Measurements from ENCODE around the gene CALCOCO1.
"Not testable (repeated sequence)": the region's sequence is repeated elsewhere in the genome, so short reads cannot be mapped to it uniquely, and the experiment has no call there.

The CALCOCO1 gene

DNA sequence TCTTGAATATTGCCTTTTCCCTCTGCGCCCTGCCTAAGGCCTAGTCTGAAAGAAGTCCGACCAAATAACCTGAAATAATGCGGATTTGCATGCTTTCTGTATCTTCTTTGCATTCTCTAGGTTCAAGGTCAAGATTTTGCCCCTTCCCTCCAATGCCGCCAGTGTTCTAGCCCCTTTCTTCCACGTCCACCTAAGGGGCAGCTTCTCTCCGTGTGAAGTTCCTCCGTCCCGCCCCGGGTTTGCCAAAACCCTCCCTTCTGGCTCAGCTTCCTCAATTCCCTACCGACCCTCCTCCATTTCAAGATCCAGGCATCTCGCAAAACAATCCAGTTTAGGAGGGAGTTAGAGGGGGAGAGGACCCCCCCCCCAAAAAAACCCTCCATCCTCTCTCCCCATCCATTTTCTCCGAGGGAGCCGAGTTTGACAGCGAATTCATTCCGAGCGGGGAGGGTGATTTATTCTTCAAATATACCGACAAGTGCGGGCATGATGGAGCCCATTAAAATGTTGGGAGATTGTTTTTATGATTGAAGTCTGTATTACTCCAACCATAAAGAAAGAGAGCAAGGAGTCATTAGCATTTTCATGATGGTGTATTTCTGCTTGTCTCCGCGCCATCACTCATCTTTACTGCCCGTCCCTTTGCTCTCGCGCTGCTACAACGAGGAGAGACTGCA is 30.5 kb downstream of the CALCOCO1 start:
- DNase-seq (ENCODE audit: low spot score), result no peak

DNA sequence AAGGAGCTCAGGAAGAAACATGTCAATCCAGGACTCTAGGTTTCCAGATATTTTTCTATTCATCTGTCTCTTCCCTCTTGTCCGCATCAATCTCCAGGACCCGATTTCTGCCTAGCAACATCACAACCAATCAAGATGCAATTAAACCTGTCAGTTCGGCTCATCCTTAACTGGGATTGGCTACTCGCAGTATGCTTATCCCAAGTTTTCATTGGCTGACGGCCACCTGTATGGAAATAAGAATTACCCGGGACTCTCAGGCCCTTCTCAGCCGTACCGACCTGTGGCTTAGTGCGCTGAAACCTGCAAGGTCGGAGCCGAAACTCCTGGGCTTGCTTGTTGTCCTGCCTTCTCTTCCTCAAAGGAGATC is 31.0 kb downstream of the CALCOCO1 start:
- peak; percentile 91 for DNase-seq (ENCODE audit: low spot score)

DNA sequence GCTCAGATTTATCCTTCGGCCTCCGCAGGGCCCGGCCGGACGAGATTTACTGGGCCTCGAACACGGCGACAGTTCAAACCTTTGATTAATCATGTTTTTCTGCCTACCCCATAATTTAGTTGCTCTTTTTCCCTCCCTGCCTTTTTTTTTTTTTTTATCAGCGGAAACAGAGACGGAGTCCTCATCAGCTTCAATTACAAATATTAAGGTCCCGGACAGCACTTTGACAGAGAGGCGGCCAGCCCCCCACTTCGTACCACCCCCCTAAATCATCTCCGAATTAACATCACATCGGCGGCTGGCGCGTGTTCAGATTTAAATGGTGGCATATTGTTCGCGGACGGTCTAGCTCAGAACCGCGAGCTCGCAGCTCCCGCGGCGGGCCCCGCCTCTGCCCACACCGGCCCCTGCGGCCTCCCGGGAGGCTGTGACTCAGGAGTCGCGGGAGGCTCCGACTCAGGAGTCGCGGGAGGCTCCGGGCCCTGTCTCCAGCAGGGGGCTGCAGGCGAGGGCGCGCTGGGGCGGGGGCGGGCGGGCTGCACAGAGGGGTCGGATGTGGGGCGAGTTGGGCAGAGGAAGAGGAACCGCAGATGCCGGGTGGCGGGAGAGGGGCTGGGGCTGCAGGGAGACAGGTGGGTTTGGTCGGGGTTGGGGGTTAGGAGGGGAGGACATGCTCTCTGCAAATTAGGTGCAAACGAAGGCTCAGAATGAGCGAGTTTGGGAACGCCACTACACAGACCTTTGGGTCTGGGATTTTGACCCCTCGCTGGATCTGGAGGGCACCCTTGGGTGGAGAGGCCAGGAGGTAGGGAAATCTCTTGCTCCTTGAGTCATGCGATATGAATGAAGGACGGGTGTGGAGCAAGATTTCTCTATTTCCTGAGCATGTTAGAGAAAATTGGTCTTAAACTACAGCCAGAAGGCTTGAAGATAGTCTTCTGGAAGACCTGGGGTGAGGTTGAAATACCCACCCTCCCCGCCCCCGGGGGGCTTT is 31.8 kb downstream of the CALCOCO1 start:
- DNase-seq (ENCODE audit: low spot score), result peak; percentile 35

DNA sequence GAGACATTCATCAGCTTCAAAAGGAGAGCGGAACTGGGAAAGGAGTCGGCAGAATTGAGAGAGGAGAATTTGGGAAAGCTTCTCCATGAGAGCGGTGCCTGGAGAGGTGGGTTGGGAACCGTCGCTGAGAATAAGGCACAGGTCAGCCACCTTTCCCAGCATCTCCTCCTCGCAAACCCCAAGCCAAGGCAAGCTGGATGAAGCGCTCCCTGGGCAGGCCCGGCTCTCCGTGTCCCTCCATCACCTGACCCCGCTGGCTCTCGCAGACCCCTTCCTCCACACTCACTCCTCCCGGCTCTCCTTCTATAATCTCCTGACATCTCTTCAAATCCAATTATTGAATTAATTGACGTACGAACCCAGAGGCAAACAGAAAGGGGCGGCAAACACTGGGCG is 32.5 kb downstream of the CALCOCO1 start:
- no peak for DNase-seq (ENCODE audit: low spot score)

DNA sequence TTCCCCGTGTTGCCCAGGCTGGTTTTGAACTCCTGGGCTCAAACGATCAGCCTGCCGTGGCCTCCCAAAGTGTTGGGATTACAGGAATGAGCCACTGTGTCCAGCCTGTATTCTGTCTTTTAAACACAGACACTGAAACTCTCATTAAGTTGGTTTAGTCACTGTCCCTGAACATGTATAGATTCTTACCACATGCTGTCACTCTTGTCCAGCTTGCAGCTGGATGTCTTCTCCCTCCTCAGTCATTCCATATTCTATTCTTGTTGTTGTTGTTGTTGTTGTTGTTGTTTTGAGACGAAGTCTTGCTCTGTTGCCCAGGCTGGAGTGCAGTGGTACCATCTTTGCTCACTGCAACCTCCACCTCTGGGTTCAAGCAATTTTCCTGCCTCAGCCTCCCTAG is 39.1 kb downstream of the CALCOCO1 start:
- DNase-seq (ENCODE audit: low spot score), result no peak

DNA sequence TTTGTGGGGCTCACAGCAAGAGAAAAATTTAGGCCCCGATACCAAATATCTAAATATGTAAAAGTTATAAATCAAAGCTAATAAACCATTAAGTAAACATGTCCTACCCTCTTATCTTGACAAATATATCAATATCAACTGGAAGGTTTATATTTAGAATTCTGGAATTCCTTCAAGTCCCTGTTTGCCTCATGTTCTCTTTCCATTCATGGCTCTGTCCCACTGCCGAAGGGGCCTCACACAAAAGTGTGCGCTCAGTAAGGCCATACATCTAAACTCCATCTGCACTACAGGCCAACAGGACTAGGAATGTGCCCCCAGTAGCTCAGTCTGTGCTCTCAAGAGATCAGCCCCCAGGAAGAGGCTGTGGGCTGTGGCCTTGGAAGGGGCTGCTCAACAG is 40.8 kb downstream of the CALCOCO1 start:
- no peak for DNase-seq (ENCODE audit: low spot score)

DNA sequence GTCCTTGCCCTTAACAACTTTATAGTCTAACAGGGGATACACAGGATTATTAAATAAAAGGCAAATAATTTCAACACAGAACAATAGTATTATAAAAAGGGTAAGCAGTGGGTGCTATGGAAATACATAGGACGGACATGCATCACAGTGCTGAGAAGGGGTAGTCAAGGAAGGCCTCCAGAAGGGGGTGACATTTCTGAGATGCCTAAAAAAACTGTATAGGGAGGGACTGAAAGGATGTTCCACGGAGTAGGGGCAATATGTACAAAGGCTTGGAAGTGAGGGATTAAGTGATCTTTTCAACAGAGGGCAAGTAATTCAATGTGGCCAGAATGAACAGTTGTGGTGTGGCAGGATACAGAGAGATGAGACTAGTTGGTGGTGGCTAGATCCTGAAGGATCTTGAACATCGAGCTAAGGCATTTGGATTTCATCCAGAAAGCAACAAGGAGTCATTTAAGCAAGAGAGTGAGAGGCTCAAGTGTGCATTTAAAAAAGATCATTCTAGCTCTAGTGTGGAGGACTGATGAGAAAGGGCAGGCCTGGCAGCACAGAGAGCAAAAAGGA is 42.5 kb downstream of the CALCOCO1 start:
- DNase-seq (ENCODE audit: low spot score), result no peak

DNA sequence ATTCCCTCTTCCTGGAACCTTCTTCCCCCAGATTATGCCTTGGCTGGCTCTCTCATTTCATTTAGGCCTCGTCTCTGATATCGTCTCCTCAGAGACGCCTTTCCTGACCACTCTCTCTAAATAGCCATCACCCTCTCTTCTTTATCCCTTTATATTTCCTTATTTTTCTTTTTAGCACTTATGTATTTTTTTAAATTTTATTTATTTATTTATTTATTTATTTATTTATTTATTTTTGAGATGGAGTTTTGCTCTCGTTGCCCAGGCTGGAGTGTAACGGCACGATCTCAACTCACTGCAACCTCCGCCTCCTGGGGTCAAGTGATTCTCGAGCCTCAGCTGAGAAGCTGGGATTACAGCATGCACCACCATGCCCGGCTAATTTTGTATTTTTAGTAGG is 43.3 kb downstream of the CALCOCO1 start:
- DNase-seq (ENCODE audit: low spot score), result no peak

DNA sequence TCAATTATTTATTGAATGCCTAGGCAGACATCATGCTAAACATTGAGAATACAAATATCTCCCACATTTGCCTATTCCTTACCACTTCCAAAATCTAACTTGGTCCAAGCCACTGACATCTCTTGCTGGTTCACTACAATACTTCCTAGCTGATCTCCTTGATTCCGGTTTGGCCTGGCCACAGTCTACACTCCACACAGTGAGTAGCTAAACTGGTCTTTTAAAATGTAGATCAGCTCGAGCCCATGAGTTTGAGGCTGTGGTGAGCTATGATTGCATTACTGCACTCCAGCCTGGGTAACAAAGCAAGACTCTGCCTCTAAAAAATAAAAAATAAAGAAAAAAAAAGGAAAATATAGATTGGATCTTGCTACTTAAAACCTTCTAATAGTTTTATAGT is 43.8 kb downstream of the CALCOCO1 start:
- no peak for DNase-seq (ENCODE audit: low spot score)

DNA sequence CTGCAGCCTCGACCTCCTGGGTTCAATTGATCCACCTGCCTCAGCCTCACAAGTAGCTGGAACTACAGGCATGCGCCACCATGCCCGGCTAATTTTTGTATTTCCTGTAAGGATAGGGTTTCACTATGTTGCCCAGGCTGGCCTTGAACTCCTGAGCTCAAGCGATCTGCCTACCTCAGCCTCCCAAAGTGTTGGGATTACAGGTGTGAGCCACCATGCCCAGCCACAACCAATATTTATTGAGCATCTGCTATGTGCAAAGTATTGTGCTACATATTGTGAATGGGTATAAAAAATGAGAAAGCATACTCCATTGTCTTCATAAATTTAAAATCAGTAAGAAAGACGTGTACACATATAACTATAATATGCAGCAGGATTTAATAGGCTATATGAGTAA is 47.2 kb downstream of the CALCOCO1 start:
- not testable (repeated sequence) for DNase-seq (ENCODE audit: low spot score)

DNA sequence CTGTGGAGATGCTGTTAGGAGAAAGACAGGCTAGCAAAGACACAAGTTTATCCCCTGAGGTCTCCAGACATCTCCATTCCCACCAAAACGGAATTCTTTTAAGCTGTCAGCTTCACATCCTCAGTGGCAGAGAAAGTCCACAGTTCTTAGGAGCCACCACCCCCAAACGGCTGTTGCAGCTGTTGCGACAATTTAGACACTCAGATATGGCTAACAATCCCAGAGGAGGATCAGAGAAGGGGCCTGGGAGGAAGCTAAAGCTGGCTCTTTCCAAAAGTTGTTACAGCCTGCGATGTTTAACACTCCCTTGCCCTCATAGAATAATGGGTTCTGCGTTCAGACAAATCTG is 49.5 kb downstream of the CALCOCO1 start:
- DNase-seq (ENCODE audit: low spot score), result no peak

DNA sequence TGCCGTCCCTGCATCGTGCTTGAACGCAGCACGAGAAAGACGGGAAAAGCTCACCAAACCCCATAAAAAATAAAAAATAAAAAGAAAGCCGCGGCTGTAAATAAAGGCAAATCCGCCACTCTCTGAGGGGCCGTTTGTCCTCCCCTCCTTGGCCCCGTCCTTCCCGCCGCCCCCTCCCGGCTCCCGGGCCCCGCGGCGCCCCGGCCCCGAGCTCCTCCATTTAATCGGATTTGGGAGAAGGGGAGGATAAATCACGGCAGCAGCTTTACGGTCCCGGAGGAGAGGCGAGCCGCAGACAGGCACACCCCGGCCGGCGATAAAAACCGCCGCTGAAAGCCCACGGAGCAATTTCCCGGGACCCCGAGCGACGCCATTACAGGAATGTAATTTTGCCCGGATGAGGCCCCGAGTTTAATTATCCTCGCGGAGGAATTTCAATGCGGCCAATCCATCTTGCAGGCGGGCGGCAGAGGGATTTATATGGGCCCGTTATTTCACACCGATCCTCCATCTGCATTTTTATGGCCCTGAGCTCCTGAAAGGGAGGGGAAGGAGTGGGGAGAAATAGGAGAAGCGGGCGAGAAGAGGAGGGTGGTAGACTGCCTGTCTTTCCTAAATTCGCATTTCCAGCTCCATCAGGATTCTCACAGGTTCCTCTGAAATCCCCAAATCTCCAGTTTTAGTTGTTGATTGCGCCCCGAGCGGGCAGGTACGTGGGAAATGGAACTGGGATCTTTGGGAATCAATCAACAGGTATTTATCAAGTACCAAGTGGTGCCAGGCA is 50.0 kb downstream of the CALCOCO1 start:
- DNase-seq (ENCODE audit: low spot score), result no peak

DNA sequence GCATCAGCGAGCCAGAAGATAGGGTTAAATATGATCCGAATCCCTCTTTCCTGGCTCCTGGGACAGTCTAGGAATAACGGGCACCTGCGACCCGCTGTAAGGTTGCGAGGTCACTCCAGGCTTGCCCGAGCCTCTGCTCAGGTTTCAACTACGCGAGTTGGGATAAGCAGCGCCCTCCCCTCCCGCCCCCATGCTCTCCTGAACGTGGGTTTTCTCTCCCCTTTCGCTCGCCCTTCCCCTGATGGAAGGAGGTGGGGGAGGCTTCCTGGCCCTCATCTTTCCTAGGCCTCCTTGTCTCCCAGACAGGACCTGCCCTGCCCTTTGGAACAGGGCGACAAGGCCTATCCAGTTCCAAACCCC is 50.6 kb downstream of the CALCOCO1 start:
- peak; percentile 29 for DNase-seq (ENCODE audit: low spot score)

DNA sequence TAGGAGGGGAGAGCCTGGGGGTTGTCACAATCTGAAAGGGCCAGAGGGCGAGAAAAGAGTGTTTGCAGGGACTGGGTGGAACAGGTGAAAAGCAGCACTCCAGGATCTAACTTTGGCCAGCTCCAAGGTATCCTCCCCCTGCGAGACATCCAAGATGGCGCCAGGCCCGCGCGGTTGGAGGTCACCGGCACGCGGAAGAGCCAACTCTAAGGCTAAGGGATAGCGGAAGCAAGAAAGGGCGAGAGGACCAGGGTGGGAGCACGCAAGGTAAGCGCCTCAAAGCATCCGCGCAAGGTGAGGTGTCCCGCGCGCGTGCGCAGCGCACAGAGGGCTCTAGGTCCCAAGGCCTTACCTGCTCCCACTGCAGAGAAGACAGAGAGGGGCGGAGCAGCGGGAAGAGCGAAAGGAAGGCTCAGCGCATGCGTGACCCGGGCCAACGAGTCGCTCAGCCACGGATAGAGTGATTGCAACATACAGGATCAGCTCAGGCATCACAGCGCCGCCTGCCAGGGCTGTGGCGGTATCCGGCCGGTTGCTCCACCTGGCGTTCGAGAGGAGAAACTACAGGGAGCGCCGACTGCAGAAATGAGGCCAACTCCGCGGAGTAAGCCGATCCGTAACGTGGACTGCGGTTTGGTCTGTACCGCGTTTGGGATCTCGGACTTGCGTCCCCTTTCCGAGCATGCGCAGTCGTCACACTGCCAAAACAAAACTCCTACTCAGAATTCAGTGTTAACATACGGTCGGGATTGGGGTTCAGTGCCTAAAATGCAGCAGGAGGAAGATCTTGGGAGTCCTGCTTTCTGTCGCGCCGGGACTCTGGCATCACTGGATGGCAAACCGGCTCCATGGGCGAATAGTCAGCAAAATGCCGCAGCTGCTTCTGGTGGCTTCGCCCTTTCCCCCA is 51.3 kb downstream of the CALCOCO1 start, which contains the start of gene ATP5MC2:
Gene ATP5MC2, minus strand, starts transcription at position 383 of the 907 bp plus-strand sequence. CDS start 3,469 bp downstream, outside the sequence.
- DNase-seq (ENCODE audit: low spot score), result peak; percentile 96

DNA sequence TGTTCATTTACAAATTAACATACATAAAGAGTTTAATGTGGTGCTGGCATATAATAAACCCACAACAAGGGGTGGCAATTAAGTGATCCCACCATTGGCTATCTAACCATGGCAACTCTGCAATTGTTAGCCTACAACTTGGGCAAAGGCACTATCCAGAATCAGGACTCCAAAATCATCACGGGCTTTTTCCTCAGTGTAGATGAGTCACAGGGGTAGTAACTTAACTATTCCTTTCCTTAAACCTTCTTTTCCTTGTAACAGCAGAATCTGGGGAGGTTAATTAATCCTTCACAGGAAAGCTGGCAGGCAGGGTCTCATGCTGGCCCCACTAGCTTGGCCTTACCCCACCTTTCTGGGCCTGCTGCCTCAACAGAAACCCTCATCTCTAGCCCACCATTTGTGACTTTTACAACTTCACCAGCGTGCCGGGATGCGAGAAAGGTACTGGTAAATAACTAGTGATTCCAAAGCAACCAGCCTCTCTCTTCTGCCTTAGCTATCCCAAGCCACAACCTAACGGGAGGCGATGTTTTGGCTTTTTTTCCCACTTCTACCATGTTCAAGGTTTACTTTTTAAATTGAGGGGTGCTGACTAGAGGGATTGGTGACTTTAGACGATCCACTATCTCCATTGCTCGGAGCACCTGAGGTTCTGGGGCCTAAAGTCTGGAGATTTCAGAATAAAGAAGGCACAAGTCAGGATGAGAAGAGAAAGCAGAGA is 52.1 kb downstream of the CALCOCO1 start:
- no peak for DNase-seq (ENCODE audit: low spot score)

DNA sequence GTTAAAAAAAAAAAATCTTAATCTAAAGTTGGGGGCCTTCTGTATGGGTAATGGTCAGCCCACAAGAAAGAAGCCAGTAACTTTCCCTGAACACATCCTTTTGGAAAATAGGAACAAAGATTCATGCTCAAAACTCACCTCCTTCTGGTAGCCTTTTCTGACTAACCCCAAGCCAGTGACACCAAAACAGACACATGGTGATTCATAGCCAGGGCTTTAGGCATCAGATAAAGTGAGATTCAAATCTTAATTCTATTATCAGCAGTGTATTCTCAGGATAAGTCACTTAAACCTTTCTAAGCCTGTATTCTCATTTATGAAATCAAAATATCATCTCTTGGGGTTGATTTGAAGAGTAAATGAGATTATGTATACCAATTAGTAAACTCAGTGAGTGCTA is 56.3 kb downstream of the CALCOCO1 start:
- DNase-seq (ENCODE audit: low spot score), result no peak

DNA sequence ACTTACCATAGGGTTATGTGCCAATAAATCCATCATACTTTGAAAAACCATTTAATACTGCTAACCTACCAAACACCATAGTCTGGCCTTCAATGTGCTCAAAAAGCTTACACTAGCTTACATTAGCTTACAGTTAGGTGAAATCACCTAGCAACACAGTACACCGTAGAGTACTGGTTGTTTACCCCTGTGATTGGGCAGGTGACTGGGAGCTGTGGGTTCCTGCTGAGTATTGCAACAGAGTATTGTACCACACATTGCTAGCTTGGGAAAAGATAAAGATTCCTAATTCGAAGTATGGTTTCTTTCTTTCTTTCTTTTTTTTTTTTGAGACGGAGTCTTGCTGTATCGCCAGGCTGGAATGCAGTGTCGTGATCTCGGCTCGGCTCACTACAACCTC is 56.9 kb downstream of the CALCOCO1 start:
- no peak for DNase-seq (ENCODE audit: low spot score)

DNA sequence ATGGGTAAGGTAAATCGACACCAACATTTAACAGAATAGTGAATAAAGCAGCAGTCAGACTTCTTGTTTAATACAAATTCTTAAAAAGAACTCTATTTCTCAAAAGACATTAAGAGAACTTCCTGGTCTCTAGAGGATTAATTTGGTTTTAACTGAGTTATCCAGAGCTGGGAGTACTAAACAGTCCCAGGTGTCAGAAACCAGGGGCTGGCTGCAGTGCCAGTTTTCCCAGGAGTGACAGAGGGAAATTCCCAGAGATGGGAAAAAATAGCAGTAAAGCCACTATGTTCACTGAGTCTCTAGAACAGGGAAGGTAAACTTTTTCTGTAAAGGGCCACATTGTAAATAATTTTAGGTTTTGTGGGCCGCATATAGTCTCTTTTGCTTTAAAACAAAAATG is 60.2 kb downstream of the CALCOCO1 start:
- DNase-seq (ENCODE audit: low spot score), result no peak

DNA sequence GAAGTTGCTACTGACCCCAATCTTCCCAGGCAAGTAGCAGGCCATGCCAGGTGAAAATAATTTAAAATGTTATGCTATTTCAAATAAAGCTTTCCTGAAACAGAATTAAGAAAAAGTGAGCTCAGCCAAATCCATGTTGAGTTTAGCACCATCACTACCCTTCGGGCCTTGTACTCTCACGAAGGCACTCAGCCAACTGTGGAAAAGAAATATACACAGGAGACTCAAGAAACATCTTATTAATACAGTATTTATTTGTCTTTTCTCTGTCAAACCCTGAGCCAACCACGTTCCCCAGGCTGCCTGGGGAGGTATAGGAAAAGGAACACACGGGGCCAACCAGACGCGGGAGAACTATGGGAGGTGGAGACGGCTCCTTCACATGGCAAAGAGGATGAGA is 62.3 kb downstream of the CALCOCO1 start:
- DNase-seq (ENCODE audit: low spot score), result no peak

DNA sequence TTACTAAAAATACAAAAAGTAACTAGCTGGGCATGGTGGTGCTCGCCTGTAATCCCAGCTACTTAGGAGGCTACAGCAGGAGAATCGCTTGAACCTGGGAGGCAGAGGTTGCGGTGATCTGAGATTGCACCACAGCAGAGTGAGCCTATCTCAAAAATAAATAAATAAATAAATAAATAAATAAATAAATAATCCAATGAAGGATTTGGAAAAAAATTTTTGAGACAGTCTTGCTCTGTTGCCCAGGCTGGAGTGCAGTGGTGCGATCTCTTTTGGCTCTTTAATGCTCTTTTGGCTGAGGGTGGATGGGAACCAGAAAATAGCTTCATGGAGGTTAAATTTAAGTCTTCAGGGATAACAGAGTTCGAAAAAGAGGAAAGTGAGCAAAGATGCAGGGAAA is 63.1 kb downstream of the CALCOCO1 start:
- no peak for DNase-seq (ENCODE audit: low spot score)

DNA sequence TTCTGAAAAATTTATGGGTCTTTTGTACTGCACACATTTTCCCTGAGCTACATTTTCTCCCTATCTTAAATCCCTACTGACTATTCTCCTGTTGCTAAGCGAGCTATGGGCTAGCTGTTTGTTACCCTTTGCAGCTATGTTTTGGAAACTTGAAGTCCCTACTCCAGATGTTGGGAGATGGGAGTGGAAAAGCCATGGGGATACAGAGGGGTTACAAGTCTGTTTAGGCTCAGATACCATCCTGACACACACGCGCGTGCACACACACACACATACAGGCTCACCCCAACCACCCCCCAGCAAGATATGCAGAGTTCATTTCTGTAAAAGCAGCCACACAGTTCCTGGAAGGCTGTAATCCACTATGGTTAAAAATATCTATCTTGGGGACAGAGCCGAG is 67.2 kb downstream of the CALCOCO1 start:
- no peak for DNase-seq (ENCODE audit: low spot score)

Data from germinal center (tissue), 1 donor.